Endodermal cell (in vitro differentiated cells): ENCODE results near the gene SIRT3. TPM values are rescaled to one million over a fixed set of nuclear protein-coding genes. Genes with fewer than 3 reads are reported as not detected.

Source experiments
- DNase-seq: peaks from one replicate; pipeline ENCODE4 v3.0.0-alpha.2; 2017
- H3K27ac ChIP-seq: 2 replicates; pipeline ENCODE4 v1.5.1; 2013; ENCODE audit warnings: mild to moderate bottlenecking, low read depth, low read length, moderate library complexity
- H3K27me3 ChIP-seq: 2 replicates; pipeline ENCODE4 v1.6.1; 2013; ENCODE audit warnings: mild to moderate bottlenecking, low read length, moderate library complexity; ENCODE audit not compliant: insufficient read depth, control insufficient read depth, poor library complexity, severe bottlenecking
- H3K36me3 ChIP-seq: 2 replicates; pipeline ENCODE4 v1.7.0; 2013; ENCODE audit warnings: mild to moderate bottlenecking, low read length, moderate library complexity; ENCODE audit not compliant: control insufficient read depth, insufficient read depth
- H3K4me1 ChIP-seq: one replicate; pipeline ENCODE4 v1.7.0; 2013; ENCODE audit warnings: low read length; ENCODE audit not compliant: control insufficient read depth, insufficient read depth
- H3K4me3 ChIP-seq: 2 replicates; pipeline ENCODE4 v1.5.1; 2013; ENCODE audit warnings: mild to moderate bottlenecking, low read length, moderate library complexity
- H3K9ac ChIP-seq: 2 replicates; pipeline ENCODE4 v1.6.1; 2013; ENCODE audit warnings: mild to moderate bottlenecking, low read length, moderate library complexity; ENCODE audit not compliant: poor library complexity, severe bottlenecking; ENCODE audit errors: extremely low read depth
- H3K9me3 ChIP-seq: 2 replicates; pipeline ENCODE4 v1.6.1; 2013; ENCODE audit warnings: mild to moderate bottlenecking, low read length, moderate library complexity; ENCODE audit not compliant: control insufficient read depth
- H3K27ac Mint-ChIP-seq: 2 replicates; pipeline ENCODE4 v1.8.0; 2020; ENCODE audit warnings: mixed read lengths
- H3K27me3 Mint-ChIP-seq: 2 replicates; pipeline ENCODE4 v1.8.0; 2021; ENCODE audit warnings: mild to moderate bottlenecking, mixed read lengths; ENCODE audit not compliant: insufficient read depth
- H3K36me3 Mint-ChIP-seq: 2 replicates; pipeline ENCODE4 v1.8.0; 2020; ENCODE audit warnings: low read depth, mixed read lengths
- H3K4me1 Mint-ChIP-seq: 2 replicates; pipeline ENCODE4 v1.8.0; 2020; ENCODE audit warnings: mixed read lengths
- H3K4me3 Mint-ChIP-seq: 2 replicates; pipeline ENCODE4 v1.8.0; 2020; ENCODE audit warnings: mild to moderate bottlenecking, moderate library complexity, mixed read lengths
- H3K9me3 Mint-ChIP-seq: 2 replicates; pipeline ENCODE4 v1.8.0; 2020; ENCODE audit warnings: mild to moderate bottlenecking, mixed read lengths
- CTCF ChIP-seq: fragments of 200-600 bp; sonication (generic); conservative IDR thresholded peaks from 2 replicates; pipeline ENCODE4 v1.5.0; 2021; ENCODE audit warnings: antibody characterized with exemption, mild to moderate bottlenecking
- WGBS, 2 experiments: methylation state at CpG; one replicate each; pipeline versions ENCODE4 v1.1.5 to v1.1.7; 2013; ENCODE audit warnings: missing lambda C conversion rate in 2 of 2, mixed read lengths in 1 of 2; ENCODE audit not compliant: insufficient coverage in 1 of 2, insufficient read length in 1 of 2; 5-methylcytosine and 5-hydroxymethylcytosine counted together
- total RNA-seq, 2 donors: library from RNA; stranded (reverse); fragmentation: NEBNext Ultra II Directional in 1 of 2; extraction: Animal tissue kit (Norgen Biotek cat#: 25700) in 1 of 2; gene quantifications; 2 replicates in 1 of 2; 3 replicates in 1 of 2; pipeline ENCODE4 v1.2.1, GENCODE V29; 2021

Gene SIRT3
- total RNA-seq, 2 donors from 2014 or later, result 18.1 to 28.6 TPM

- no peak for TF ChIP-seq CTCF
- peaks cover 34% of the 10 kb centered on the region for H3K36me3 Mint-ChIP-seq
- H3K9me3 Mint-ChIP-seq, result no peaks in the 10 kb centered on the region
- H3K4me1 Mint-ChIP-seq, result no peaks in the 10 kb centered on the region
- no peak overlapping the region for H3K27ac Mint-ChIP-seq
- Histone ChIP-seq H3K27me3 (no peaks in the 10 kb centered on the region), H3K36me3 (peaks cover 34% of the 10 kb centered on the region), H3K9ac (no peak overlapping the region), H3K4me3 (no peak overlapping the region), H3K27ac (no peak overlapping the region), H3K9me3 (no peaks in the 10 kb centered on the region), H3K4me1 (no peaks in the 10 kb centered on the region)
- WGBS, 2 experiments, result 86 to 88% methylated on average over 1 to 3 of the region's 3 CpGs
- H3K27me3 Mint-ChIP-seq, result peaks cover 2% of the 10 kb centered on the region
- H3K4me3 Mint-ChIP-seq, result no peak overlapping the region
- DNase-seq, result no peak
Observed at GRCh38 chr11:255176-255575, 19.0 kb upstream of the SIRT3 start.

GRCh38 chr11:253886-254270 is 17.7 kb upstream of the SIRT3 start:
- TF ChIP-seq CTCF, result no peak
- H3K27ac Mint-ChIP-seq, result no peak overlapping the region
- no peak overlapping the region for H3K4me3 Mint-ChIP-seq
- no peaks in the 10 kb centered on the region for H3K4me1 Mint-ChIP-seq
- WGBS, 2 experiments, result 97 to 100% methylated on average over 4 of the region's 5 CpGs
- H3K36me3 ChIP-seq, result peaks cover 42% of the 10 kb centered on the region
- no peaks in the 10 kb centered on the region for H3K9me3 ChIP-seq
- no peaks in the 10 kb centered on the region for H3K9me3 Mint-ChIP-seq
- no peak overlapping the region for H3K9ac ChIP-seq
- H3K27me3 Mint-ChIP-seq, result peaks cover 2% of the 10 kb centered on the region
- H3K27ac ChIP-seq, result no peak overlapping the region
- H3K4me3 ChIP-seq, result no peak overlapping the region
- H3K4me1 ChIP-seq, result no peaks in the 10 kb centered on the region
- peaks cover 39% of the 10 kb centered on the region for H3K36me3 Mint-ChIP-seq
- H3K27me3 ChIP-seq, result no peaks in the 10 kb centered on the region
- no peak for DNase-seq

GRCh38 chr11:253160-253885 is 17.2 kb upstream of the SIRT3 start:
- DNase-seq, result peak; percentile 32
- H3K4me1 ChIP-seq, result no peaks in the 10 kb centered on the region
- no peaks in the 10 kb centered on the region for H3K4me1 Mint-ChIP-seq
- WGBS, 2 experiments, result 92% methylated on average over 11 to 13 of the region's 13 CpGs
- H3K36me3 Mint-ChIP-seq, result peaks cover 45% of the 10 kb centered on the region
- H3K36me3 ChIP-seq, result peaks cover 48% of the 10 kb centered on the region
- no peak overlapping the region for H3K27ac Mint-ChIP-seq
- H3K9ac ChIP-seq, result no peak overlapping the region
- no peak overlapping the region for H3K4me3 ChIP-seq
- TF ChIP-seq CTCF, result no peak
- H3K27me3 ChIP-seq, result no peaks in the 10 kb centered on the region
- no peaks in the 10 kb centered on the region for H3K9me3 Mint-ChIP-seq
- no peak overlapping the region for H3K27ac ChIP-seq
- no peaks in the 10 kb centered on the region for H3K9me3 ChIP-seq
- H3K4me3 Mint-ChIP-seq, result no peak overlapping the region
- H3K27me3 Mint-ChIP-seq, result peaks cover 2% of the 10 kb centered on the region
